HFFc6 (cell line): Measurements from ENCODE around the gene FAM120AOS. TPM values are rescaled to one million over a fixed set of nuclear protein-coding genes. Genes with fewer than 3 reads are reported as not detected.

Source experiments
- DNase-seq: peaks from one replicate; pipeline ENCODE4 v3.0.0-alpha.2; 2018
- H3K27ac Mint-ChIP-seq: 2 replicates; pipeline ENCODE4 v1.8.0; 2020; ENCODE audit warnings: mild to moderate bottlenecking, mixed read lengths
- H3K27me3 Mint-ChIP-seq: 2 replicates; pipeline ENCODE4 v1.8.0; 2021; ENCODE audit warnings: mild to moderate bottlenecking, moderate library complexity, mixed read lengths; ENCODE audit not compliant: insufficient read depth
- H3K36me3 Mint-ChIP-seq: 2 replicates; pipeline ENCODE4 v1.8.0; 2021; ENCODE audit warnings: low read depth, mixed read lengths
- H3K4me1 Mint-ChIP-seq: 2 replicates; pipeline ENCODE4 v1.8.0; 2020; ENCODE audit warnings: low read depth, mixed read lengths
- H3K4me3 Mint-ChIP-seq: 2 replicates; pipeline ENCODE4 v1.8.0; 2020; ENCODE audit warnings: mild to moderate bottlenecking, moderate library complexity, mixed read lengths
- H3K9me3 Mint-ChIP-seq: 2 replicates; pipeline ENCODE4 v1.8.0; 2020; ENCODE audit warnings: mild to moderate bottlenecking, mixed read lengths
- CTCF ChIP-seq: fragments of 200-600 bp; sonication (generic); IDR thresholded peaks from 2 replicates; pipeline ENCODE4 v1.5.0; 2021; ENCODE audit warnings: antibody characterized with exemption, mild to moderate bottlenecking
- total RNA-seq, 6 experiments: library from RNA; stranded (reverse); fragmentation: NEBNext Ultra II Directional; extraction: Animal tissue kit (Norgen Biotek cat#: 25700); gene quantifications; 2 replicates in 1 of 6; 3 replicates in 5 of 6; pipeline ENCODE4 v1.2.3, GENCODE V29; 2021

The FAM120AOS gene
- total RNA-seq, 6 experiments from 2014 or later, result 35.3 to 38.9 (median 36.6) TPM

GRCh38 chr9:93492327-93492726 lies 38.9 kb upstream of the FAM120AOS start:
- no peak for TF ChIP-seq CTCF
- H3K4me3 Mint-ChIP-seq, result no peak overlapping the region
- H3K4me1 Mint-ChIP-seq, result peaks cover 19% of the 10 kb centered on the region
- peaks cover 45% of the 10 kb centered on the region for H3K36me3 Mint-ChIP-seq
- no peaks in the 10 kb centered on the region for H3K9me3 Mint-ChIP-seq
- H3K27me3 Mint-ChIP-seq, result no peaks in the 10 kb centered on the region; the same call in 1 of the 2 replicates
- no peak for DNase-seq
- H3K27ac Mint-ChIP-seq, result no peak overlapping the region

- no peak for DNase-seq
- no peaks in the 10 kb centered on the region; the same call in 1 of the 2 replicates for H3K27me3 Mint-ChIP-seq
- no peaks in the 10 kb centered on the region for H3K9me3 Mint-ChIP-seq
- H3K27ac Mint-ChIP-seq, result no peak overlapping the region
- no peak overlapping the region for H3K4me3 Mint-ChIP-seq
- TF ChIP-seq CTCF, result no peak
- peaks cover 22% of the 10 kb centered on the region for H3K4me1 Mint-ChIP-seq
- peaks cover 40% of the 10 kb centered on the region for H3K36me3 Mint-ChIP-seq
Measured at GRCh38 chr9:93491593-93492232, 38.3 kb upstream of the FAM120AOS start.

GRCh38 chr9:93488244-93488643 lies 34.9 kb upstream of the FAM120AOS start:
- no peaks in the 10 kb centered on the region; the same call in 1 of the 2 replicates for H3K27me3 Mint-ChIP-seq
- H3K4me1 Mint-ChIP-seq, result peaks cover 27% of the 10 kb centered on the region
- TF ChIP-seq CTCF, result no peak
- peaks cover 35% of the 10 kb centered on the region for H3K36me3 Mint-ChIP-seq
- H3K27ac Mint-ChIP-seq, result no peak overlapping the region
- DNase-seq, result no peak
- H3K9me3 Mint-ChIP-seq, result no peaks in the 10 kb centered on the region
- H3K4me3 Mint-ChIP-seq, result no peak overlapping the region

GRCh38 chr9:93486268-93486667 lies 32.9 kb upstream of the FAM120AOS start:
- Mint-ChIP-seq H3K36me3 (peaks cover 35% of the 10 kb centered on the region), H3K4me1 (peaks cover 26% of the 10 kb centered on the region), H3K9me3 (no peaks in the 10 kb centered on the region), H3K4me3 (no peak overlapping the region), H3K27me3 (no peaks in the 10 kb centered on the region; the same call in 1 of the 2 replicates), H3K27ac (peak overlapping the region; percentile 84)
- DNase-seq, result no peak
- no peak for TF ChIP-seq CTCF

- Mint-ChIP-seq H3K9me3 (no peaks in the 10 kb centered on the region), H3K27me3 (peaks cover 1% of the 10 kb centered on the region; the same call in 1 of the 2 replicates), H3K36me3 (peaks cover 27% of the 10 kb centered on the region), H3K4me1 (peaks cover 26% of the 10 kb centered on the region), H3K27ac (no peak overlapping the region), H3K4me3 (no peak overlapping the region)
- TF ChIP-seq CTCF, result no peak
- DNase-seq, result no peak
Measured at GRCh38 chr9:93483497-93483896, 30.1 kb upstream of the FAM120AOS start.
